NCI-H524 treated with DMSO at 0.1 percent for 48 hours (cell line): ENCODE results near the gene CLIP1.

Source experiments
- DNase-seq: peaks from one replicate; lab custom pipeline; 2025; lab: John Stamatoyannopoulos, UW

CLIP1 gene

DNA sequence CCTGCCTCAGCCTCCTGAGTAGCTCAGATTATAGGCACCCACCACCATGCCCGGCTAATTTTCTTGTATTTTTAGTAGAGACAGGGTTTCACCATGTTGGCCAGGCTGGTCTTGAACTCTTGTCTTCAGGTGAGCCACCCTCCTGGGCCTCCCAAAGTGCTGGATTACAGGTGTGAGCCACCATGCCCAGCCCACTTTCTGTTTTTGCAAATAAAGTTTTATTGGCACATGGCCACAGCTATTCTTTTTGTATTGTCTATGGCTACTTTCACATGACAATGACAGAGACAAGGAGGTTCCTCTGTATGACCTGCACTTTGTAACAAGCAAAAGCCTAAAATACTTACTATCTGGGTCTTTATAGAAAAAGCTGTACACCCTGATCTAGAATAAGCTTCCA, 176.9 kb downstream of the CLIP1 start:
- DNase-seq: no peak

DNA sequence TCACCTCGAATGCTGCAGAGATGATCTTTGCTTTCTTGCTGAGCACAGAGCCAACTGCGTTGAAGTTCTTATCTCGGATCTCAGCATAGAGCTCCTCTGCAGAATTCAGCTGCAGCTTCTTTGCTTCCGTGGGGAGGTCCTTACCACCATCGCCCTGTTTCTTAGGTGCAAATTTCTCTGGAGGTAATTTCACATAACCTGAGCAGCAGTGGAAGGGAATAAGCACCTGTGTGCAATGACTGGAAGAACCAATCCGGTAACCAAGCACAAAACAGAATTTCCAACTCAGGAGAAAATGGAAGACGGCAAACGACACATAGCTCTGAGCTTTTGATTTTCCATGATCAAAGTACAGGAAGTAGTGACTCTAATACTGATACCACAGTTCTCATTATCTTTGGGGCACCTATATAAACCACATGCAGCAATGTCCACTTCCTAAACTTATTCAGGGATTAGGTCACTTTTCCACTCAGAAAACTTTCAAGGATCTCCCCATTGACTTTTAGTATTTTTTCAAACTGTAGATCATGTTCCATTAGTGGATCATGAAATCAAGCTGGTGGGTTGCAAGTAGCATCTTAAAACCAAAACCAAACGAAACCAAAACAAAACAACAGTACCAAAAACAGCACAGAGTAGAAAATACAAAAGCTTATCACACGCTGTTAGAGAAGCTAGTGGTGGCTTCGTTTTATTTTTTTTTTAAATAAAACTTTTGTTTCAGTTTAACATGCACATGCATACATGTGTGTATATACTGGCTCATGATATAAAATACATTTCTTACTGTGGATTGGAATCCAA, 177.7 kb downstream of the CLIP1 start:
- DNase-seq: no peak

DNA sequence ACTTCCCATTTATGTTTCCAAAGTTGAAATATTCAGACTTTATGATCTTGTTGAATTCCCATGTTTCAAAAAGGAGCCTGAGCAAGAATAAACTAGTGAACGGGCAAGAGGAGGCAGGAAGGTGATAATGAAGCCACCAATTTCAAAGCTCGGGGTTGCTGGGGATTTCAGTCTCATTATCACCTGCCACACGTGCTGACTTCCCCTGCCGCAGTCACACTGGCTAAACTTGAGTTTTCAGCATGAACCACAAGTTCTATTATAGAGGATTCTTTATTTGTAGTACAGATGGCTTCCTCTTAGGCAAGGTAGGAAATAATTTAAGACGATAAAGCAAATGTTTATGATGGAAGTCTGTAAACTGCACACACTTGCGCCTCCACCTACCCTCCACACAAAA, 178.5 kb downstream of the CLIP1 start:
- no peak for DNase-seq

DNA sequence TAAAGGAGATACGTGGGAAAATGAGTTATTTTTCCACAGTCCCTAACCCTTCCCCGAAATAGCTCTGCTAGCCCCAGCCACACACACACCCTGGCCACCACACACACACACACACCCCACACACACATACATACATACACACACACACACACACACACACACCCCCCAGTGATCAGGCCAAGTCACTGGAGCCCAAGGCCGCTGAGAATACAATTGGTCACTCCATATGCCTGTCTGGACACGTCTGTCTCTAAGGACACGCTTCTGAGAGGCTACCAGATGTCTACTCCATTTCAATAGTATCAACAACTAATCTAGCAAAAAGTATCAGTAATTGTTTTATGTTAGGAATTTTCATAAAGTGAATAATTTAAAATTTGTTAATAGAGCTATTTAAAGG, 183.6 kb downstream of the CLIP1 start:
- peak; percentile 4 for DNase-seq

DNA sequence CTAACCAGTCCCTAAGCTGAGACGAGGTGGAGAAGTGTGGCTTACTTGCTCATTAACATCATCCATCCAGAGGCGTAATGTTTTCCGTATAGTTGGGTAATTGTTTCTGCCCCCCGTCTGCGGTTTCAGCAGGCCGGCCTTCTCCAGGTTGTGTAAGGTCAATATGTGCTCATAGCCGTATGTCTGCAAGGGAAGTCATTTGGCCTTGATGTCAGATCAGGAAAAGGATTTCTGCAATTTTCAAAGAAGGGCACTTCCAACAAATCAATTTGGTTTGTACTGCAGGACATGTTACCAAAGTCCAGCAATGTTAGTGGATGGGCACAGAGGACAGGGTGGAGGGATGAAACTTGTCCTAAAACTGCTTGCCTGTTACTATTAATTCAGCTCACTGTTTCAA, 186.7 kb downstream of the CLIP1 start:
- no peak for DNase-seq

DNA sequence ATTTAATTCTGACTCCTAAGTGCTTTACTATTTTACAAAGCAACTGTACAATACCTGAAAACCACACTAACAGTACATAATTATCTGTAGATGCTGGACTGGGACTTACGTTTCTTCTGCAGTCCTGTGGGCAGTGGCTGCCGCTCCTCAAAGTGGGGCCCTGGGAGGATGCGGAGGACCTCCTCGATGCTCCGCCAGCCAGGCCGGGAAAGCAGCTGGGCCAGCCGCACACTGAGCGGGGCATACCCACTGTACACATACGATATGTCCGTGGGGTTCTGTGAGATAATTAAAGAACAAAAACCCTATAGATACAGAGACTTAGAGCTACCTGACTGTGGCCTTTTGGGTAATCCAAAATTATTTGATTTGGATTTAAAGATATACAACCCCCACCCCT, 189.8 kb downstream of the CLIP1 start:
- no peak for DNase-seq

DNA sequence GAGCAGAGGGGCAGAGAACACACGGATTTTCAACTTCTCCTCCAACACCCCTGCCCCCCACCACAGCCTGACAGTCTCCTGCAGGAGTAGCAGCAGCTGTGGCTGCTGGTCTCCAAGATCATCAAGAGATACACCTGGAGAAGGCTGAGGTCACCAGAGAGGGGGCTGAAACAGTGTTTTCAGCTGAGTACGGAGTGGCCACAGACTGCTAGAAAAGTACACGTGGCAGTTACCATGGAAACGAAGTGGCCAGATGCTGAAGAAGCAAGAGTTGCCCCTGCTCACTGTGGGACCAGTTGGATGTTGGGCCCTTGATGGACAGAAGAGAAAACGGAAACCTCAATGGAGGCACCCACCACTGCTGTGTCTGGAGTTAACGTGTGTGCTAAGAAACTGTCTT, 191.7 kb downstream of the CLIP1 start:
- DNase-seq: no peak

DNA sequence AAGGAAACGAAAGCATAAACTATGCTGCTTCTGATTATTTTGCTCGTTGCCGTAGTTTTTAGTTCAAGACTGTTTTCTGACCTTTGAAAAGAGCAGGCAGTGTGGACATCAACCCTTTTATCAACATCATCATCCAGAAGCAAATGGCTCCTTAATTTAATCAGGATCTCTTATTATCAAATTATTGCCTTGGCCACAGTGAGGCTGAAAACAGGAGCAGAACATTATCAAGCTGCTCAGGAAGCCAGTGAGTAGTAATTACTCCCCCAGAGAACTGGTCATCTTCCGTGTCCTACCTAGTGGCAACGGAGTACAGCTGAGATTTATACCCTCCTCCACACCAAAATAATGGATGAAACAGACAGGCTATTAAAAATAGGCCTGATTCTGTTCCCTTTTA, 194.4 kb downstream of the CLIP1 start:
- DNase-seq: no peak

DNA sequence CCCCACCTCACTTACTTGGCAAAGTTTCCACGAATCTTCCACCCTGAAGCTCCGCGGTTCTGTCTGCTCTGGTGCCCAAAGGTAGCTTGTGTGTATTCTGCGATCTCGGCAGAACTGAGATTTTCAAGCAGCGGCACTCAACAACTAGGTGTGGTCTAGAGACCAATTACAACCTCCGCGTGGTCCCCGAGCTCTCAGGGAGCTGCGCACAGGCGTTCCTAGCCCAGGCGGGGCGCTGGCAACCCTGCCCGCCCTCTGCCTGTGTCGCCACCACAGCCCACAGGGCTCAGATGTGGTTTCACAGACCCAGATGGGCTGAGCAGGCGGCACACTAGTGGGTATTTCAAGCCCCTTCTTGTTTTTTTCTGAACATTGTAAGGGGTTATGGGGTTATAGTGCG, 195.1 kb downstream of the CLIP1 start:
- DNase-seq: no peak

DNA sequence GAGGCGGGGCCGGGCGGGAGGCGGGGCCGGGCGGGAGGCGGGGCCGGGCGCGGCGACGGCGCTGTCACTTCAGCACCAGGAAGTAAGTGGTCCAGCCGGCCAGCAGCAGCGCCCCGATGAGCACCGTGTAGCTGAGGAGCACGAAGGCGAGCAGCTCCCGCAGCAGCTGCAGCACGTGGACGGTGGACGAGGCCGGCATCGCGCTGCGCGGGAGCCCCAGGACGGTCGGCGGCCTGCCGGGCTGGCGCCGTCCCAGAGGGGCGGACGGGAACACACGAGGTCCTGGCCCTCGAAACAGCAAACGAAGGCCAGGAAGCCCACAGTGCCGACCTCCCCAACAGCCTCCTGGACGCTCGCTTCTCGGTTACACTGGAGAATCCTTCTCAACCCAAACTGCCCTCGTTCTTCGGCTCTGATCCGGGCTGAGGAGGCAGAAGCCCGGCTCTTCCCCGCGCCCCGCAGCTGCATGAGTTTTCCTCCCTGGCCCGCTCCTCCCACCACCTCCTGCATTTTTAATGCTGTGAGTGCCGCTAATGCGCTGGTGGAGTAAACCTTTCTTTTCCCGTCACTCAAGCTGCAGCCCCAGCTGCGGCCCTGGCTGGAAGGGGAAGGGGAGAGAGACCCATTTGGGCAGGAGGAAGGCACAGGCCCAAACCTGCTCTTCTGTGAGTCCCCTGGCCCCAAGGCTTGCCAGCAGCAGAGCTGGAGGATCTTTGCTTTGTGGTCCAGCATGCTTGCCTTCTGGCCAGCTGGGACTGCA, 195.9 kb downstream of the CLIP1 start:
- no peak for DNase-seq

DNA sequence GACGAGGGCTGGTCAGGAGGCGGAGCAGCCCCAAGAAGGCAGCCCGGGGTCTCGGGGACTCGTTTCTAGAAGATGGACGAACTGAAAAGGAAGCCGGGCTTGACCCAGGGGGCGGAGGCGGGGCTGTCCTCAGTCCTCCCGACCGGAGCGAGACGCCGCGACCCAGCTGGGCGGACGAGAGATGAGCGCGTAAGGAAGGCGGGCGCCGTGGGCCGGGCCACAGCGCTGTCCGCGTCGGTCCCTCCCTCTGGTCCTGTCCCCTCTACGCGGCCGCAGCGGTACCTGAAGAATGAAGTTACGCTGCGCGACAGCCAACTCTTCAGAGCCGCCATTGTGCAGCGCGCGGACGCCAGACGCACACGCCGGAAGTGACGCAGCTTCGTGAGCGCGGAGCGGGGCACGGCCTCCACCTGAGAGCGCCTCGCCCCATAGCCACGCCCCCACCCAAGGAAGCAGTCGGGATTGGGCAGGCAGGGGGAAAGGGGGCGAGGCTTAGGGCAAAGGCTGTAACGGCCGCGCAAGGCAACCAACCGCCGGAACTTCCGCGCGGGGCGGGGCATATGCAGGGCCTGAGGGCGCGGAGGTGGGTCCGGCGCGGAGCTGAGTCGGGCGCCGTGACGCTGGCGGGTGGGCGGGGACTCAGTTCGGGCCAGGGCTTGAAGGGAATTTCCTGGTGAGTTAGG, 196.6 kb downstream of the CLIP1 start, which contains the start of gene DIABLO:
Gene DIABLO (minus strand): TSS at position 370 of the 683 bp plus-strand sequence. CDS start 38 bp downstream, at position 332.
- DNase-seq: peak; percentile 91
